ENCODE measurements around the gene NXNL2. TPM values are rescaled to one million over a fixed set of nuclear protein-coding genes. Genes with fewer than 3 reads are reported as not detected.
A peak's percentile ranks its signal among the peaks of the same experiment; 100 is the strongest.

The NXNL2 gene
- total RNA-seq, 1 experiment from 2014 or later: not detected

- Histone ChIP-seq H3K36me3 (peaks cover 3% of the 10 kb centered on the region; the same call in 1 of the 2 replicates), H3K27me3 (no peaks in the 10 kb centered on the region), H3K9me3 (no peaks in the 10 kb centered on the region), H3K4me3 (no peak overlapping the region)
- DNase-seq: no peak
Observed at GRCh38 chr9:88527618-88528017, 7.4 kb upstream of the NXNL2 start.

GRCh38 chr9:88528080-88528790, 6.7 kb upstream of the NXNL2 start:
- Histone ChIP-seq H3K36me3 (peaks cover 3% of the 10 kb centered on the region; the same call in 1 of the 2 replicates), H3K9me3 (no peaks in the 10 kb centered on the region), H3K4me3 (no peak overlapping the region), H3K27me3 (no peaks in the 10 kb centered on the region)
- no peak for DNase-seq

GRCh38 chr9:88529496-88529895, 5.5 kb upstream of the NXNL2 start:
- DNase-seq: no peak
- Histone ChIP-seq H3K9me3 (no peaks in the 10 kb centered on the region), H3K36me3 (peaks cover 3% of the 10 kb centered on the region; the same call in 1 of the 2 replicates), H3K27me3 (no peaks in the 10 kb centered on the region), H3K4me3 (no peak overlapping the region)

- DNase-seq: peak; percentile 43
- peaks cover 3% of the 10 kb centered on the region; the same call in 1 of the 2 replicates for H3K36me3 ChIP-seq
- H3K4me3 ChIP-seq: no peak overlapping the region
- no peaks in the 10 kb centered on the region for H3K27me3 ChIP-seq
- no peaks in the 10 kb centered on the region for H3K9me3 ChIP-seq
Observed at GRCh38 chr9:88530051-88530450, 4.9 kb upstream of the NXNL2 start.

GRCh38 chr9:88531920-88532698, 2.9 kb upstream of the NXNL2 start:
- no peak for DNase-seq
- no peaks in the 10 kb centered on the region for H3K9me3 ChIP-seq
- H3K36me3 ChIP-seq: peaks cover 3% of the 10 kb centered on the region; the same call in 1 of the 2 replicates
- H3K27me3 ChIP-seq: no peaks in the 10 kb centered on the region
- H3K4me3 ChIP-seq: no peak overlapping the region

GRCh38 chr9:88533951-88534455, 975 bp upstream of the NXNL2 start:
- Histone ChIP-seq H3K27me3 (no peaks in the 10 kb centered on the region), H3K36me3 (peaks cover 3% of the 10 kb centered on the region; the same call in 1 of the 2 replicates), H3K9me3 (no peaks in the 10 kb centered on the region), H3K4me3 (peak overlapping the region; percentile 83)
- DNase-seq: peak; percentile 89

GRCh38 chr9:88535226-88536022, 446 bp downstream of the NXNL2 start:
- no peak for DNase-seq
- H3K9me3 ChIP-seq: no peaks in the 10 kb centered on the region

GRCh38 chr9:88536023-88536324, 996 bp downstream of the NXNL2 start:
- H3K4me3 ChIP-seq: no peak overlapping the region
- DNase-seq: no peak
- H3K27me3 ChIP-seq: no peaks in the 10 kb centered on the region
- no peaks in the 10 kb centered on the region; the same call in 1 of the 2 replicates for H3K36me3 ChIP-seq
- H3K9me3 ChIP-seq: no peaks in the 10 kb centered on the region

More at GRCh38 chr9:88535226-88536022, 446 bp downstream of the NXNL2 start:
- H3K4me3 ChIP-seq: peak overlapping the region; percentile 50
- peaks cover 3% of the 10 kb centered on the region; the same call in 1 of the 2 replicates for H3K36me3 ChIP-seq
- H3K27me3 ChIP-seq: no peaks in the 10 kb centered on the region

GRCh38 chr9:88536951-88537760, 2.2 kb downstream of the NXNL2 start:
- no peaks in the 10 kb centered on the region for H3K9me3 ChIP-seq
- no peaks in the 10 kb centered on the region; the same call in 1 of the 2 replicates for H3K36me3 ChIP-seq
- no peak overlapping the region for H3K4me3 ChIP-seq
- DNase-seq: no peak
- H3K27me3 ChIP-seq: no peaks in the 10 kb centered on the region

- peak; percentile 26 for DNase-seq
Observed at GRCh38 chr9:88537761-88538091, 2.7 kb downstream of the NXNL2 start.

GRCh38 chr9:88538311-88539085, 3.5 kb downstream of the NXNL2 start:
- H3K36me3 ChIP-seq: no peaks in the 10 kb centered on the region
- no peaks in the 10 kb centered on the region for H3K9me3 ChIP-seq
- H3K27me3 ChIP-seq: no peaks in the 10 kb centered on the region
- no peak for DNase-seq
- no peak overlapping the region for H3K4me3 ChIP-seq

More at GRCh38 chr9:88537761-88538091, 2.7 kb downstream of the NXNL2 start:
- Histone ChIP-seq H3K27me3 (no peaks in the 10 kb centered on the region), H3K4me3 (no peak overlapping the region), H3K36me3 (no peaks in the 10 kb centered on the region), H3K9me3 (no peaks in the 10 kb centered on the region)

- no peaks in the 10 kb centered on the region for H3K27me3 ChIP-seq
- no peak overlapping the region for H3K4me3 ChIP-seq
- H3K36me3 ChIP-seq: no peaks in the 10 kb centered on the region
- DNase-seq: no peak
- no peaks in the 10 kb centered on the region for H3K9me3 ChIP-seq
Observed at GRCh38 chr9:88539246-88539645, 4.3 kb downstream of the NXNL2 start.

GRCh38 chr9:88540251-88540763, 5.3 kb downstream of the NXNL2 start:
- no peaks in the 10 kb centered on the region for H3K9me3 ChIP-seq
- no peak for DNase-seq
- H3K27me3 ChIP-seq: no peaks in the 10 kb centered on the region
- no peaks in the 10 kb centered on the region for H3K36me3 ChIP-seq
- H3K4me3 ChIP-seq: no peak overlapping the region

- DNase-seq: no peak
- no peaks in the 10 kb centered on the region for H3K27me3 ChIP-seq
- H3K36me3 ChIP-seq: no peaks in the 10 kb centered on the region
- H3K4me3 ChIP-seq: no peak overlapping the region
- H3K9me3 ChIP-seq: no peaks in the 10 kb centered on the region
Observed at GRCh38 chr9:88544245-88544644, 9.3 kb downstream of the NXNL2 start.

- no peak for DNase-seq
- Histone ChIP-seq H3K9me3 (no peaks in the 10 kb centered on the region), H3K27me3 (no peaks in the 10 kb centered on the region), H3K36me3 (no peaks in the 10 kb centered on the region), H3K4me3 (no peak overlapping the region)
Observed at GRCh38 chr9:88551546-88552137, 16.7 kb downstream of the NXNL2 start.
